ENCODE data around the gene DIRAS3. TPM values are rescaled to one million over a fixed set of nuclear protein-coding genes. Genes with fewer than 3 reads are reported as not detected.
A peak's percentile ranks its signal among the peaks of the same experiment; 100 is the strongest.

Gene DIRAS3
- polyA plus RNA-seq, 1 donor from 2014 or later: 8.0 TPM

DNA sequence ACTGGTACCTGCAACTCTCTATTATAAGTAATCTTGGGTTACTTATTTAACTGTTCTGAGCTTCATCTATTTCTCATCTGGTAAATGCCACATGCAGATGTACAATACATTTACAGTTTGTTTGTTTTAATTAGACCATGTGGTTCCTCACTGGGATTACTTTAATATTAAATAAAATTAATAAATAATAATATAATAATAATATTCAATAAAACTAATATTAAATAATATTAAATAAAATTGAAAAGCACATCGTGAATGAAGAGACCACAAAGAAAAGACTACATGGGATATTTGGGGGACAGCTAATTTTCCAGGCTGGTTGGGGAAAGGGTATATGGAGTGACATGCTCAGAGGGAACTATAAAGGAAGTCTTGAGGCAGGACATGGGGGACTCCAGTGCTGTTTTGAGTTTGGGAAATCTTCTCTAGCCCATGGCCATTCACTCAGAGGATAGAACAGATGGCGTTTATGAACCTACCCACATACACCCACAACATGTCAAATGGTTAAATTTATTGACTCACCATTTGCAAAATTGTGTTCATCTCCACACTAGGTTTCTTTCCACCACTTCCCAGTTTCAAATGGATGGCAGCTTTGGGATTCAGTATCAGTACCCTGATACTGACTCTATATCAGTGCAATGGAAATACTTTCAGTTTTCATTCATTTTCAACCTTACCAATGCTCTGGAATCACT lies 25.6 kb downstream of the DIRAS3 start:
- H3K9ac ChIP-seq (ENCODE audit: low read length): no peak overlapping the region
- no peaks in the 10 kb centered on the region for H4K20me1 ChIP-seq (ENCODE audit: insufficient read depth)
- H3K27me3 ChIP-seq (ENCODE audit: insufficient read depth, low read depth, low read length): no peaks in the 10 kb centered on the region
- H2AFZ ChIP-seq (ENCODE audit: low read depth, low read length): no peak overlapping the region
- H3K79me2 ChIP-seq (replicated peaks; ENCODE audit: insufficient read depth, low read length): no peaks in the 10 kb centered on the region
- TF ChIP-seq SMC3 (conservative IDR thresholded peaks at IDR 0.05; ENCODE audit: poor library complexity) (no peak), POLR2AphosphoS5 (IDR thresholded peaks at IDR 0.05) (no peak), EP300 (conservative IDR thresholded peaks at IDR 0.05; ENCODE audit: poor library complexity, severe bottlenecking) (no peak), EZH2 (IDR thresholded peaks at IDR 0.05; ENCODE audit: borderline replicate concordance, insufficient read depth, low read length, poor library complexity, severe bottlenecking) (no peak), TAF1 (IDR thresholded peaks at IDR 0.05; ENCODE audit: low read depth) (no peak), MXI1 (conservative IDR thresholded peaks at IDR 0.05; ENCODE audit: poor library complexity, severe bottlenecking) (no peak), RAD21 (conservative IDR thresholded peaks at IDR 0.05) (no peak)
- TF ChIP-seq, protein P1, sequence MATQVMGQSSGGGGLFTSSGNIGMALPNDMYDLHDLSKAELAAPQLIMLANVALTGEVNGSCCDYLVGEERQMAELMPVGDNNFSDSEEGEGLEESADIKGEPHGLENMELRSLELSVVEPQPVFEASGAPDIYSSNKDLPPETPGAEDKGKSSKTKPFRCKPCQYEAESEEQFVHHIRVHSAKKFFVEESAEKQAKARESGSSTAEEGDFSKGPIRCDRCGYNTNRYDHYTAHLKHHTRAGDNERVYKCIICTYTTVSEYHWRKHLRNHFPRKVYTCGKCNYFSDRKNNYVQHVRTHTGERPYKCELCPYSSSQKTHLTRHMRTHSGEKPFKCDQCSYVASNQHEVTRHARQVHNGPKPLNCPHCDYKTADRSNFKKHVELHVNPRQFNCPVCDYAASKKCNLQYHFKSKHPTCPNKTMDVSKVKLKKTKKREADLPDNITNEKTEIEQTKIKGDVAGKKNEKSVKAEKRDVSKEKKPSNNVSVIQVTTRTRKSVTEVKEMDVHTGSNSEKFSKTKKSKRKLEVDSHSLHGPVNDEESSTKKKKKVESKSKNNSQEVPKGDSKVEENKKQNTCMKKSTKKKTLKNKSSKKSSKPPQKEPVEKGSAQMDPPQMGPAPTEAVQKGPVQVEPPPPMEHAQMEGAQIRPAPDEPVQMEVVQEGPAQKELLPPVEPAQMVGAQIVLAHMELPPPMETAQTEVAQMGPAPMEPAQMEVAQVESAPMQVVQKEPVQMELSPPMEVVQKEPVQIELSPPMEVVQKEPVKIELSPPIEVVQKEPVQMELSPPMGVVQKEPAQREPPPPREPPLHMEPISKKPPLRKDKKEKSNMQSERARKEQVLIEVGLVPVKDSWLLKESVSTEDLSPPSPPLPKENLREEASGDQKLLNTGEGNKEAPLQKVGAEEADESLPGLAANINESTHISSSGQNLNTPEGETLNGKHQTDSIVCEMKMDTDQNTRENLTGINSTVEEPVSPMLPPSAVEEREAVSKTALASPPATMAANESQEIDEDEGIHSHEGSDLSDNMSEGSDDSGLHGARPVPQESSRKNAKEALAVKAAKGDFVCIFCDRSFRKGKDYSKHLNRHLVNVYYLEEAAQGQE (IDR thresholded peaks at IDR 0.05; ENCODE audit: borderline replicate concordance): no peak
- TF ChIP-seq, protein P2, sequence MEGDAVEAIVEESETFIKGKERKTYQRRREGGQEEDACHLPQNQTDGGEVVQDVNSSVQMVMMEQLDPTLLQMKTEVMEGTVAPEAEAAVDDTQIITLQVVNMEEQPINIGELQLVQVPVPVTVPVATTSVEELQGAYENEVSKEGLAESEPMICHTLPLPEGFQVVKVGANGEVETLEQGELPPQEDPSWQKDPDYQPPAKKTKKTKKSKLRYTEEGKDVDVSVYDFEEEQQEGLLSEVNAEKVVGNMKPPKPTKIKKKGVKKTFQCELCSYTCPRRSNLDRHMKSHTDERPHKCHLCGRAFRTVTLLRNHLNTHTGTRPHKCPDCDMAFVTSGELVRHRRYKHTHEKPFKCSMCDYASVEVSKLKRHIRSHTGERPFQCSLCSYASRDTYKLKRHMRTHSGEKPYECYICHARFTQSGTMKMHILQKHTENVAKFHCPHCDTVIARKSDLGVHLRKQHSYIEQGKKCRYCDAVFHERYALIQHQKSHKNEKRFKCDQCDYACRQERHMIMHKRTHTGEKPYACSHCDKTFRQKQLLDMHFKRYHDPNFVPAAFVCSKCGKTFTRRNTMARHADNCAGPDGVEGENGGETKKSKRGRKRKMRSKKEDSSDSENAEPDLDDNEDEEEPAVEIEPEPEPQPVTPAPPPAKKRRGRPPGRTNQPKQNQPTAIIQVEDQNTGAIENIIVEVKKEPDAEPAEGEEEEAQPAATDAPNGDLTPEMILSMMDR (IDR thresholded peaks at IDR 0.05; ENCODE audit: poor library complexity, severe bottlenecking): no peak
- H3K4me3 ChIP-seq (ENCODE audit: low read length): no peak overlapping the region
- H3K9me2 ChIP-seq (ENCODE audit: insufficient read depth, low read length): no peaks in the 10 kb centered on the region
- no peaks in the 10 kb centered on the region for H3K36me3 ChIP-seq (ENCODE audit: insufficient read depth, low read length)
- no peak overlapping the region for H3K27ac ChIP-seq (ENCODE audit: low read length)
- no peaks in the 10 kb centered on the region for H3K9me3 ChIP-seq (ENCODE audit: low read length)
- H3F3A ChIP-seq (ENCODE audit: insufficient read depth, low read length, poor library complexity, severe bottlenecking): no peaks in the 10 kb centered on the region
- H3K4me2 ChIP-seq (ENCODE audit: low read length): no peak overlapping the region

DNA sequence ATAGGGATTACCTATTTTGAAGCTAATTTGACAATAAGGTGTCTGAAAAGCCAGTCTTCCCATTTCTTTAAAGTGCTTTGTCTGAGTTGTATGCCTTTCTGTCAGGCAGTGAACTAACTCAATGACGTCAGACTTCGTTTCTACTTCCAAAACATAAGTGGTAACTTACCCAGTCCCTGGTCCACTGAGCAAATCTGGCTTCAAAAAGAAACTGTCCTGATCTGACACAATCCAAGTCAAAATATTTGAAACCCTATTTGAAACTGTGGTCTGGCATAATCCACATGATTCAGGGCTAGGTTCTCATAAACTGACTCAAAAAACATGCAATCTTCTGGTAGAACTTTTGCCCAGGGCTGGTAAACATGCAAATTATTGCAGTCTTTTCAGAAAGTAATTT lies 34.0 kb downstream of the DIRAS3 start:
- TF ChIP-seq RAD21 (conservative IDR thresholded peaks at IDR 0.05) (no peak), POLR2AphosphoS5 (IDR thresholded peaks at IDR 0.05) (no peak), MXI1 (conservative IDR thresholded peaks at IDR 0.05; ENCODE audit: poor library complexity, severe bottlenecking) (no peak), EP300 (conservative IDR thresholded peaks at IDR 0.05; ENCODE audit: poor library complexity, severe bottlenecking) (no peak), TAF1 (IDR thresholded peaks at IDR 0.05; ENCODE audit: low read depth) (no peak), SMC3 (conservative IDR thresholded peaks at IDR 0.05; ENCODE audit: poor library complexity) (no peak), EZH2 (IDR thresholded peaks at IDR 0.05; ENCODE audit: borderline replicate concordance, insufficient read depth, low read length, poor library complexity, severe bottlenecking) (no peak)
- TF ChIP-seq, protein P1 (IDR thresholded peaks at IDR 0.05; ENCODE audit: borderline replicate concordance): no peak
- TF ChIP-seq, protein P2 (IDR thresholded peaks at IDR 0.05; ENCODE audit: poor library complexity, severe bottlenecking): no peak
- Histone ChIP-seq H3K79me2 (replicated peaks; ENCODE audit: insufficient read depth, low read length) (no peaks in the 10 kb centered on the region), H3K4me3 (ENCODE audit: low read length) (no peak overlapping the region), H3K27ac (ENCODE audit: low read length) (peak overlapping the region; percentile 55), H3K9me3 (ENCODE audit: low read length) (no peaks in the 10 kb centered on the region), H4K20me1 (ENCODE audit: insufficient read depth) (no peaks in the 10 kb centered on the region), H3K27me3 (ENCODE audit: insufficient read depth, low read depth, low read length) (no peaks in the 10 kb centered on the region), H2AFZ (ENCODE audit: low read depth, low read length) (no peak overlapping the region), H3K4me2 (ENCODE audit: low read length) (no peak overlapping the region), H3K9me2 (ENCODE audit: insufficient read depth, low read length) (no peaks in the 10 kb centered on the region), H3K9ac (ENCODE audit: low read length) (no peak overlapping the region), H3K36me3 (ENCODE audit: insufficient read depth, low read length) (no peaks in the 10 kb centered on the region), H3F3A (ENCODE audit: insufficient read depth, low read length, poor library complexity, severe bottlenecking) (no peaks in the 10 kb centered on the region)
